Hepatocyte (in vitro differentiated cells): ENCODE data around the gene POLR2L. TPM values are rescaled to one million over a fixed set of nuclear protein-coding genes. Genes with fewer than 3 reads are reported as not detected.

ENCODE experiments used
- DNase-seq: peaks from one replicate; pipeline ENCODE4 v3.0.0-alpha.2; 2016; ENCODE audit warnings: low spot score
- H2AFZ ChIP-seq: fragments of 200-600 bp; sonication (generic); 2 replicates; pipeline ENCODE4 v1.6.0; 2016; ENCODE audit warnings: antibody characterized with exemption, mild to moderate bottlenecking
- H3K27ac ChIP-seq: fragments of 200-600 bp; sonication (generic); 2 replicates; pipeline ENCODE4 v1.5.1; 2016; ENCODE audit warnings: mild to moderate bottlenecking
- H3K27me3 ChIP-seq: fragments of 200-600 bp; sonication (generic); 2 replicates; pipeline ENCODE4 v1.6.1; 2016
- H3K36me3 ChIP-seq: fragments of 200-600 bp; sonication (generic); replicated peaks from 2 replicates; pipeline ENCODE4 v1.5.1; 2016; ENCODE audit warnings: low read depth; ENCODE audit not compliant: insufficient read depth
- H3K4me1 ChIP-seq: fragments of 200-600 bp; sonication (generic); 2 replicates; pipeline ENCODE4 v1.5.1; 2016; ENCODE audit warnings: mild to moderate bottlenecking, moderate library complexity; ENCODE audit not compliant: insufficient read depth
- H3K4me2 ChIP-seq: fragments of 200-600 bp; sonication (generic); 2 replicates; pipeline ENCODE4 v1.6.0; 2016
- H3K4me3 ChIP-seq: fragments of 200-600 bp; sonication (generic); 2 replicates; pipeline ENCODE4 v1.5.1; 2016; ENCODE audit warnings: mild to moderate bottlenecking
- H3K79me2 ChIP-seq: fragments of 200-600 bp; sonication (generic); 2 replicates; pipeline ENCODE4 v1.6.0; 2017; ENCODE audit warnings: mild to moderate bottlenecking
- H3K9me2 ChIP-seq: fragments of 200-600 bp; sonication (generic); replicated peaks from 2 replicates; pipeline ENCODE4 v1.6.0; 2017; ENCODE audit warnings: mild to moderate bottlenecking; ENCODE audit not compliant: insufficient read depth
- H3K9me3 ChIP-seq: fragments of 200-600 bp; sonication (generic); 2 replicates; pipeline ENCODE4 v1.5.1; 2016; ENCODE audit warnings: low read depth, mild to moderate bottlenecking
- H4K20me1 ChIP-seq: fragments of 200-600 bp; sonication (generic); 2 replicates; pipeline ENCODE4 v1.6.0; 2016; ENCODE audit warnings: mild to moderate bottlenecking; ENCODE audit not compliant: insufficient read depth, poor library complexity, severe bottlenecking
- EZH2 ChIP-seq: fragments of 200-600 bp; sonication (generic); IDR thresholded peaks from 2 replicates; pipeline ENCODE4 v1.6.1; 2016; ENCODE audit warnings: antibody characterized with exemption, mild to moderate bottlenecking, borderline replicate concordance
- EZH2phosphoT487 ChIP-seq: fragments of 200-600 bp; sonication (generic); IDR thresholded peaks from one replicate; pipeline ENCODE4 v1.6.1; 2018; ENCODE audit warnings: antibody characterized with exemption, mild to moderate bottlenecking, low read depth, moderate library complexity; ENCODE audit not compliant: unreplicated experiment, severe bottlenecking
- WGBS: methylation state at CpG from one replicate; pipeline ENCODE4 v1.1.6; 2016; ENCODE audit warnings: low lambda C conversion rate; ENCODE audit errors: missing lambda C conversion rate; 5-methylcytosine and 5-hydroxymethylcytosine counted together
- polyA plus RNA-seq: library from polyadenylated mRNA; unstranded; fragments of >200 nt; fragmentation: Nextera tagmentation; extraction: Ambion mirVana; gene quantifications from 2 replicates; pipeline ENCODE4 v1.2.1, GENCODE V29; 2016
- total RNA-seq: library from RNA; depleted of rRNA; stranded (reverse); fragments of >200 nt; gene quantifications from 2 replicates; pipeline ENCODE4 v1.2.3, GENCODE V29; 2014
- TF ChIP-seq, protein P1 (sequence below): fragments of 200-600 bp; sonication (generic); IDR thresholded peaks from 2 replicates; pipeline ENCODE4 v1.5.1; 2016; ENCODE audit warnings: antibody characterized with exemption, mild to moderate bottlenecking; ENCODE audit not compliant: poor library complexity

Gene POLR2L
- total and polyA plus RNA-seq, 2 experiments from 2014 or later = 38.0 to 372 TPM

DNA sequence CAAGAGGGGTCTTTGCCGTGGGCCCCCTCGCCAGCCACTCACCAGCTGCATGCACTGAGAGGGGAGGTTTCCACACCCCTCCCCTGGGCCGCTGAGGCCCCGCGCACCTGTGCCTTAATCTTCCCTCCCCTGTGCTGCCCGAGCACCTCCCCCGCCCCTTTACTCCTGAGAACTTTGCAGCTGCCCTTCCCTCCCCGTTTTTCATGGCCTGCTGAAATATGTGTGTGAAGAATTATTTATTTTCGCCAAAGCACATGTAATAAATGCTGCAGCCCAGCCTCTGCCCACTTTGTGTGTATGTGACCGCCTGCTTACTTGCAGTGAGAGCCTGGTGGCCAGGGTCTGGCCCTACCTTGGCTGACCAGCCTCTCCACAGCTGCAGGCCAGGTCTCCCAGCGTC is 17.4 kb downstream of the POLR2L start:
- no peak overlapping the region for H3K4me3 ChIP-seq
- peaks cover 35% of the 10 kb centered on the region for H3K4me1 ChIP-seq
- WGBS = 86% methylated on average over 10 of the region's 11 CpGs
- H3K27ac ChIP-seq = no peak overlapping the region
- peaks cover 16% of the 10 kb centered on the region for H4K20me1 ChIP-seq
- no peaks in the 10 kb centered on the region for H3K9me3 ChIP-seq
- no peak overlapping the region for H3K4me2 ChIP-seq
- TF ChIP-seq EZH2 (no peak), EZH2phosphoT487 (no peak)
- TF ChIP-seq, protein P1, sequence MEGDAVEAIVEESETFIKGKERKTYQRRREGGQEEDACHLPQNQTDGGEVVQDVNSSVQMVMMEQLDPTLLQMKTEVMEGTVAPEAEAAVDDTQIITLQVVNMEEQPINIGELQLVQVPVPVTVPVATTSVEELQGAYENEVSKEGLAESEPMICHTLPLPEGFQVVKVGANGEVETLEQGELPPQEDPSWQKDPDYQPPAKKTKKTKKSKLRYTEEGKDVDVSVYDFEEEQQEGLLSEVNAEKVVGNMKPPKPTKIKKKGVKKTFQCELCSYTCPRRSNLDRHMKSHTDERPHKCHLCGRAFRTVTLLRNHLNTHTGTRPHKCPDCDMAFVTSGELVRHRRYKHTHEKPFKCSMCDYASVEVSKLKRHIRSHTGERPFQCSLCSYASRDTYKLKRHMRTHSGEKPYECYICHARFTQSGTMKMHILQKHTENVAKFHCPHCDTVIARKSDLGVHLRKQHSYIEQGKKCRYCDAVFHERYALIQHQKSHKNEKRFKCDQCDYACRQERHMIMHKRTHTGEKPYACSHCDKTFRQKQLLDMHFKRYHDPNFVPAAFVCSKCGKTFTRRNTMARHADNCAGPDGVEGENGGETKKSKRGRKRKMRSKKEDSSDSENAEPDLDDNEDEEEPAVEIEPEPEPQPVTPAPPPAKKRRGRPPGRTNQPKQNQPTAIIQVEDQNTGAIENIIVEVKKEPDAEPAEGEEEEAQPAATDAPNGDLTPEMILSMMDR = no peak
- H3K9me2 ChIP-seq = no peaks in the 10 kb centered on the region
- no peaks in the 10 kb centered on the region for H3K36me3 ChIP-seq
- DNase-seq = no peak
- no peak overlapping the region for H2AFZ ChIP-seq
- H3K27me3 ChIP-seq = peaks cover 21% of the 10 kb centered on the region
- peaks cover 19% of the 10 kb centered on the region for H3K79me2 ChIP-seq

- TF ChIP-seq, protein P1 = no peak
- TF ChIP-seq EZH2 (no peak), EZH2phosphoT487 (no peak)
- peaks cover 16% of the 10 kb centered on the region for H4K20me1 ChIP-seq
- no peak for DNase-seq
- no peaks in the 10 kb centered on the region for H3K9me2 ChIP-seq
- peaks cover 29% of the 10 kb centered on the region for H3K4me1 ChIP-seq
- H3K36me3 ChIP-seq = no peaks in the 10 kb centered on the region
- peaks cover 21% of the 10 kb centered on the region for H3K27me3 ChIP-seq
- H3K4me3 ChIP-seq = no peak overlapping the region
- no peak overlapping the region for H2AFZ ChIP-seq
- H3K27ac ChIP-seq = no peak overlapping the region
- H3K4me2 ChIP-seq = no peak overlapping the region
- H3K9me3 ChIP-seq = no peaks in the 10 kb centered on the region
- 97% methylated on average over 32 of the region's 59 CpGs for WGBS
- H3K79me2 ChIP-seq = peaks cover 19% of the 10 kb centered on the region
These were observed 17.9 kb downstream of the POLR2L start for GRCh38 chr11:824292-824880.

GRCh38 chr11:823441-824291 is 18.7 kb downstream of the POLR2L start:
- Histone ChIP-seq H3K4me3 (no peak overlapping the region), H3K79me2 (peaks cover 19% of the 10 kb centered on the region)
- 94% methylated on average over 18 of the region's 53 CpGs for whole genome bisulfite sequencing

More at GRCh38 chr11:823441-824291, 18.7 kb downstream of the POLR2L start:
- TF ChIP-seq EZH2 (no peak), EZH2phosphoT487 (no peak)
- TF ChIP-seq, protein P1 = no peak
- H3K9me3 ChIP-seq = no peaks in the 10 kb centered on the region
- no peaks in the 10 kb centered on the region for H3K36me3 ChIP-seq
- peaks cover 31% of the 10 kb centered on the region for H3K4me1 ChIP-seq
- H3K9me2 ChIP-seq = no peaks in the 10 kb centered on the region
- H4K20me1 ChIP-seq = peaks cover 16% of the 10 kb centered on the region
- no peak overlapping the region for H3K4me2 ChIP-seq
- DNase-seq = no peak
- H3K27ac ChIP-seq = no peak overlapping the region
- H2AFZ ChIP-seq = no peak overlapping the region
- peaks cover 16% of the 10 kb centered on the region for H3K27me3 ChIP-seq
